Nephron (organoid): ENCODE results near the gene DENND2A.
A peak's percentile ranks its signal among the peaks of the same experiment; 100 is the strongest.
"Not testable (repeated sequence)": the region's sequence is repeated elsewhere in the genome, so short reads cannot be mapped to it uniquely, and the experiment has no call there.

Experiments used
- H3K27ac Mint-ChIP-seq, 3 experiments: 2 replicates each; pipeline ENCODE4 v1.8.0; 2020; ENCODE audit warnings: mixed read lengths in 3 of 3, mild to moderate bottlenecking in 2 of 3, moderate library complexity in 1 of 3
- H3K27me3 Mint-ChIP-seq: 2 replicates; pipeline ENCODE4 v1.8.0; 2021; ENCODE audit warnings: low read depth, mild to moderate bottlenecking, moderate library complexity, mixed read lengths
- H3K36me3 Mint-ChIP-seq: 2 replicates; pipeline ENCODE4 v1.8.0; 2020; ENCODE audit warnings: low read depth, mixed read lengths
- H3K4me1 Mint-ChIP-seq: 2 replicates; pipeline ENCODE4 v1.8.0; 2020; ENCODE audit warnings: mixed read lengths
- H3K4me3 Mint-ChIP-seq, 3 experiments: 2 replicates each; pipeline ENCODE4 v1.8.0; 2020; ENCODE audit warnings: mild to moderate bottlenecking in 3 of 3, mixed read lengths in 3 of 3, moderate library complexity in 2 of 3
- H3K9me3 Mint-ChIP-seq: 2 replicates; pipeline ENCODE4 v1.8.0; 2020; ENCODE audit warnings: mixed read lengths
- CTCF ChIP-seq, 3 experiments: fragments of 200-600 bp; sonication (generic); IDR thresholded peaks; one replicate each; pipeline ENCODE4 v1.5.0; 2021; ENCODE audit warnings: antibody characterized with exemption in 3 of 3; ENCODE audit not compliant: unreplicated experiment in 3 of 3

DENND2A gene

GRCh38 chr7:140678081-140678815 lies 37.6 kb upstream of the DENND2A start:
- no peak overlapping the region for H3K27ac Mint-ChIP-seq
- H3K4me1 Mint-ChIP-seq, result peaks cover 26% of the 10 kb centered on the region
- H3K9me3 Mint-ChIP-seq, result no peaks in the 10 kb centered on the region
- H3K36me3 Mint-ChIP-seq, result peaks cover 41% of the 10 kb centered on the region
- no peaks in the 10 kb centered on the region for H3K27me3 Mint-ChIP-seq
- H3K4me3 Mint-ChIP-seq, result no peak overlapping the region
- no peak for TF ChIP-seq CTCF (IDR thresholded peaks at IDR 0.05; ENCODE audit: unreplicated experiment in 3 of 3)

- H3K27me3 Mint-ChIP-seq, result no peaks in the 10 kb centered on the region
- no peak overlapping the region for H3K27ac Mint-ChIP-seq
- H3K4me3 Mint-ChIP-seq, result no peak overlapping the region
- H3K9me3 Mint-ChIP-seq, result no peaks in the 10 kb centered on the region
- TF ChIP-seq CTCF (IDR thresholded peaks at IDR 0.05; ENCODE audit: unreplicated experiment in 3 of 3), result no peak
- peaks cover 25% of the 10 kb centered on the region for H3K4me1 Mint-ChIP-seq
- peaks cover 41% of the 10 kb centered on the region for H3K36me3 Mint-ChIP-seq
Observed at GRCh38 chr7:140677496-140677895, 36.9 kb upstream of the DENND2A start.

GRCh38 chr7:140676956-140677355 lies 36.3 kb upstream of the DENND2A start:
- H3K27ac Mint-ChIP-seq, H3K4me3 Mint-ChIP-seq, H3K9me3 Mint-ChIP-seq, H3K27me3 Mint-ChIP-seq: not testable (repeated sequence)
- Mint-ChIP-seq H3K4me1 (peaks cover 25% of the 10 kb centered on the region), H3K36me3 (peaks cover 36% of the 10 kb centered on the region)

GRCh38 chr7:140676306-140676705 lies 35.7 kb upstream of the DENND2A start:
- no peak for TF ChIP-seq CTCF (IDR thresholded peaks at IDR 0.05; ENCODE audit: unreplicated experiment in 3 of 3)
- H3K27ac Mint-ChIP-seq, result no peak overlapping the region
- H3K4me1 Mint-ChIP-seq, result peaks cover 24% of the 10 kb centered on the region
- peaks cover 3% of the 10 kb centered on the region for H3K27me3 Mint-ChIP-seq
- H3K9me3 Mint-ChIP-seq, result no peaks in the 10 kb centered on the region
- H3K36me3 Mint-ChIP-seq, result peaks cover 35% of the 10 kb centered on the region
- H3K4me3 Mint-ChIP-seq, result peak overlapping the region in 2 of 3 experiments; percentile 10 to 26

GRCh38 chr7:140675726-140676125 lies 35.1 kb upstream of the DENND2A start:
- Mint-ChIP-seq H3K4me1 (peaks cover 24% of the 10 kb centered on the region), H3K4me3 (peak overlapping the region in 2 of 3 experiments; percentile 34 to 85), H3K27ac (peak overlapping the region in 2 of 3 experiments; percentile 60 to 66), H3K27me3 (peaks cover 3% of the 10 kb centered on the region), H3K36me3 (peaks cover 31% of the 10 kb centered on the region), H3K9me3 (no peaks in the 10 kb centered on the region)
- no peak for TF ChIP-seq CTCF (IDR thresholded peaks at IDR 0.05; ENCODE audit: unreplicated experiment in 3 of 3)

- Mint-ChIP-seq H3K4me3 (peak overlapping the region; percentile 85 to 91 (median 89)), H3K9me3 (no peaks in the 10 kb centered on the region), H3K4me1 (peaks cover 24% of the 10 kb centered on the region), H3K27ac (peak overlapping the region in 2 of 3 experiments; percentile 60 to 66), H3K36me3 (peaks cover 25% of the 10 kb centered on the region), H3K27me3 (peaks cover 3% of the 10 kb centered on the region)
- peak in 2 of 3 experiments; percentile 35 to 48 for TF ChIP-seq CTCF (IDR thresholded peaks at IDR 0.05; ENCODE audit: unreplicated experiment in 3 of 3)
Observed at GRCh38 chr7:140674899-140675701, 34.5 kb upstream of the DENND2A start.
